Liver (tissue), 9 donors: ENCODE results near the gene PPP4C. TPM values are rescaled to one million over a fixed set of nuclear protein-coding genes. Genes with fewer than 3 reads are reported as not detected.

Experiments used
- DNase-seq: peaks from one replicate; pipeline ENCODE4 v3.0.0-alpha.2; 2017; ENCODE audit warnings: low spot score
- H3K27ac ChIP-seq, 2 donors: one replicate each; pipeline ENCODE4 v1.7.0; 2013; ENCODE audit warnings: inconsistent platforms in 2 of 2, low read length in 2 of 2, control low read depth in 1 of 2, low read depth in 1 of 2, mild to moderate bottlenecking in 1 of 2
- H3K27me3 ChIP-seq, 4 donors: one replicate each; pipeline versions ENCODE4 v1.6.1 to v1.7.0; 2013; ENCODE audit warnings: low read length in 3 of 4, inconsistent platforms in 1 of 4, mild to moderate bottlenecking in 1 of 4, moderate library complexity in 1 of 4; ENCODE audit not compliant: control insufficient read depth in 4 of 4, insufficient read depth in 4 of 4
- H3K36me3 ChIP-seq, 4 donors: one replicate each; pipeline versions ENCODE4 v1.6.1 to v1.7.0; 2013; ENCODE audit warnings: low read length in 3 of 4, mild to moderate bottlenecking in 3 of 4, low read depth in 1 of 4, moderate library complexity in 1 of 4; ENCODE audit not compliant: control insufficient read depth in 4 of 4, insufficient read depth in 3 of 4
- H3K4me1 ChIP-seq, 4 donors: one replicate each; pipeline versions ENCODE4 v1.6.1 to v1.7.0; 2013; ENCODE audit warnings: low read length in 3 of 4, mild to moderate bottlenecking in 3 of 4, moderate library complexity in 1 of 4; ENCODE audit not compliant: control insufficient read depth in 4 of 4, insufficient read depth in 4 of 4
- H3K4me3 ChIP-seq, 3 donors: one replicate each; pipeline versions ENCODE4 v1.6.1 to v1.7.0; 2013; ENCODE audit warnings: low read length in 3 of 3, control low read depth in 1 of 3, low read depth in 1 of 3, mild to moderate bottlenecking in 1 of 3
- H3K9ac ChIP-seq, 2 donors: one replicate each; pipeline ENCODE4 v1.7.0; 2013; ENCODE audit warnings: low read length in 2 of 2, mild to moderate bottlenecking in 2 of 2, moderate library complexity in 2 of 2, control low read depth in 1 of 2, low read depth in 1 of 2
- H3K9me3 ChIP-seq, 4 donors: one replicate each; pipeline versions ENCODE4 v1.6.1 to v1.7.0; 2013; ENCODE audit warnings: low read length in 3 of 4; ENCODE audit not compliant: control insufficient read depth in 4 of 4
- CTCF ChIP-seq: fragments of 150-350 bp; IDR thresholded peaks from 2 replicates; pipeline ENCODE4 v1.5.1; 2017; ENCODE audit warnings: improper control_type of control experiment, low read depth, low read length; ENCODE audit not compliant: missing input control
- EGR1 ChIP-seq, 2 donors: IDR thresholded peaks; 2 replicates each; pipeline ENCODE4 v1.6.1; 2016 to 2018; ENCODE audit warnings: antibody characterized with exemption in 2 of 2, low read depth in 2 of 2
- FOXA1 ChIP-seq: IDR thresholded peaks from 2 replicates; pipeline ENCODE4 v1.6.1; 2016; ENCODE audit warnings: antibody characterized with exemption
- GABPA ChIP-seq, 2 donors: IDR thresholded peaks in 1 of 2; conservative IDR thresholded peaks in 1 of 2; 2 replicates each; pipeline ENCODE4 v1.6.1; 2016; ENCODE audit warnings: antibody characterized with exemption in 2 of 2, mild to moderate bottlenecking in 1 of 2, moderate library complexity in 1 of 2
- HNF4A ChIP-seq, 2 donors: conservative IDR thresholded peaks; 2 replicates each; pipeline ENCODE4 v1.6.1; 2016; ENCODE audit warnings: antibody characterized with exemption in 2 of 2, mild to moderate bottlenecking in 2 of 2
- HNF4G ChIP-seq: IDR thresholded peaks from 2 replicates; pipeline ENCODE4 v1.6.1; 2016; ENCODE audit warnings: antibody characterized with exemption
- MAX ChIP-seq: IDR thresholded peaks from 2 replicates; pipeline ENCODE4 v1.6.1; 2016; ENCODE audit warnings: antibody characterized with exemption
- NR2F2 ChIP-seq: IDR thresholded peaks from 2 replicates; pipeline ENCODE4 v1.6.1; 2016; ENCODE audit warnings: antibody characterized with exemption
- REST ChIP-seq: IDR thresholded peaks from 2 replicates; pipeline ENCODE4 v1.6.1; 2016; ENCODE audit warnings: antibody characterized with exemption, mild to moderate bottlenecking
- RXRA ChIP-seq, 2 donors: IDR thresholded peaks; 2 replicates each; pipeline ENCODE4 v1.6.1; 2017 to 2018; ENCODE audit warnings: antibody characterized with exemption in 2 of 2, mild to moderate bottlenecking in 1 of 2
- SP1 ChIP-seq: IDR thresholded peaks from 2 replicates; pipeline ENCODE4 v1.6.1; 2018; ENCODE audit warnings: antibody characterized with exemption, mild to moderate bottlenecking
- TAF1 ChIP-seq: conservative IDR thresholded peaks from 2 replicates; pipeline ENCODE4 v1.6.1; 2016; ENCODE audit warnings: antibody characterized with exemption, mild to moderate bottlenecking
- YY1 ChIP-seq: IDR thresholded peaks from 2 replicates; pipeline ENCODE4 v1.6.1; 2016; ENCODE audit warnings: antibody characterized with exemption, mild to moderate bottlenecking
- ZBTB33 ChIP-seq: IDR thresholded peaks from 2 replicates; pipeline ENCODE4 v1.6.1; 2016; ENCODE audit warnings: antibody characterized with exemption
- WGBS: extraction: QIAGEN DNeasy Blood & Tissue Kit; methylation state at CpG from one replicate; pipeline ENCODE4 v1.1.7; 2013; 5-methylcytosine and 5-hydroxymethylcytosine counted together
- polyA plus RNA-seq, 2 donors: library from polyadenylated mRNA; stranded (reverse) in 1 of 2; unstranded in 1 of 2; fragments of 200-250 nt in 1 of 2; fragments of >200 nt in 1 of 2; fragmentation: Nextera tagmentation in 1 of 2; extraction: Ambion mirVana in 1 of 2; gene quantifications; one replicate each; pipeline versions ENCODE4 v1.2.1 to v1.2.3, GENCODE V29; 2013 to 2015
- total RNA-seq, 2 donors: library from RNA; depleted of rRNA; stranded (reverse); fragments of >200 nt; gene quantifications; one replicate each; pipeline ENCODE4 v1.2.3, GENCODE V29; 2014
- donor health status: healthy.
- donor health status: healthy.
- donor health status: healthy.
- donor health status: healthy.
- donor health status: healthy.

Gene PPP4C
- total and polyA plus RNA-seq, 4 donors: 49.7 to 79.6 (median 62.5) TPM

GRCh38 chr16:30094541-30095165, 18.9 kb downstream of the PPP4C start:
- no peak for DNase-seq
- Histone ChIP-seq H3K4me1 (peaks cover 12 to 41% (median 27%) of the 10 kb centered on the region in 4 donors), H3K36me3 (peaks cover 0 to 6% (median under 1%) of the 10 kb centered on the region in 4 donors), H3K9me3 (peaks cover 0 to 13% (median 2%) of the 10 kb centered on the region in 4 donors), H3K4me3 (peak overlapping the region in 1 of 3 donors; percentile 86), H3K9ac (no peak overlapping the region), H3K27me3 (no peaks in the 10 kb centered on the region), H3K27ac (peak overlapping the region; percentile 69 to 86)
- 83% methylated on average over 11 of the region's 11 CpGs for WGBS
- peak; percentile 97 for TF ChIP-seq NR2F2
- no peak for TF ChIP-seq HNF4G
- TF ChIP-seq GABPA (IDR thresholded peaks at IDR 0.05 in 1 of 2, conservative IDR thresholded peaks at IDR 0.05 in 1 of 2): no peak
- TF ChIP-seq FOXA1: no peak
- TF ChIP-seq CTCF: no peak
- no peak for TF ChIP-seq YY1
- no peak for TF ChIP-seq HNF4A (conservative IDR thresholded peaks at IDR 0.05)
- no peak for TF ChIP-seq REST
- TF ChIP-seq RXRA (IDR thresholded peaks at IDR 0.05): peak in 1 of 2 donors; percentile 11
- TF ChIP-seq EGR1 (IDR thresholded peaks at IDR 0.05; ENCODE audit: low read depth in 2 of 2): no peak

- Histone ChIP-seq H3K36me3 (peaks cover 0 to 6% (median under 1%) of the 10 kb centered on the region in 4 donors), H3K27me3 (no peaks in the 10 kb centered on the region), H3K27ac (peak overlapping the region; percentile 69 to 86), H3K9ac (peak overlapping the region; percentile 61 to 79), H3K4me1 (peaks cover 12 to 38% (median 24%) of the 10 kb centered on the region in 4 donors), H3K9me3 (peaks cover 0 to 13% (median 2%) of the 10 kb centered on the region in 4 donors), H3K4me3 (peak overlapping the region; percentile 66 to 86 (median 80))
- WGBS: 29% methylated on average over 47 of the region's 47 CpGs
- TF ChIP-seq YY1 (no peak), RXRA (IDR thresholded peaks at IDR 0.05) (no peak), FOXA1 (no peak), CTCF (no peak), ZBTB33 (no peak), SP1 (no peak), MAX (no peak), GABPA (IDR thresholded peaks at IDR 0.05 in 1 of 2, conservative IDR thresholded peaks at IDR 0.05 in 1 of 2) (no peak), TAF1 (no peak)
- peak; percentile 54 for DNase-seq
Observed at GRCh38 chr16:30095166-30096078, 19.6 kb downstream of the PPP4C start.
